Tibial nerve (tissue), 4 donors: Measurements from ENCODE around the gene SORBS1.

Source experiments
- EP300 ChIP-seq, 2 donors: sonication (generic); formaldehyde crosslinking; IDR thresholded peaks; one replicate each; pipeline ENCODE4 v1.6.1; 2017; ENCODE audit warnings: antibody characterized with exemption in 2 of 2, mild to moderate bottlenecking in 1 of 2
- POLR2A ChIP-seq, 2 donors: fragments of 450-650 bp; IDR thresholded peaks; one replicate each; pipeline ENCODE4 v1.6.1; 2017; ENCODE audit warnings: antibody characterized with exemption in 2 of 2, mild to moderate bottlenecking in 2 of 2, moderate library complexity in 2 of 2
- TF ChIP-seq, protein P1 (sequence below), 5 experiments: fragments of 200-600 bp in 3 of 5; fragments of 450-650 bp in 2 of 5; sonication (generic) in 3 of 5; IDR thresholded peaks; one replicate each; pipeline ENCODE4 v1.5.1; 2016 to 2019; ENCODE audit warnings: antibody characterized with exemption in 5 of 5, mild to moderate bottlenecking in 3 of 5, moderate library complexity in 2 of 5

GRCh38 chr10:95454940-95455339 lies 106.2 kb downstream of the SORBS1 start:
- TF ChIP-seq, protein P1, sequence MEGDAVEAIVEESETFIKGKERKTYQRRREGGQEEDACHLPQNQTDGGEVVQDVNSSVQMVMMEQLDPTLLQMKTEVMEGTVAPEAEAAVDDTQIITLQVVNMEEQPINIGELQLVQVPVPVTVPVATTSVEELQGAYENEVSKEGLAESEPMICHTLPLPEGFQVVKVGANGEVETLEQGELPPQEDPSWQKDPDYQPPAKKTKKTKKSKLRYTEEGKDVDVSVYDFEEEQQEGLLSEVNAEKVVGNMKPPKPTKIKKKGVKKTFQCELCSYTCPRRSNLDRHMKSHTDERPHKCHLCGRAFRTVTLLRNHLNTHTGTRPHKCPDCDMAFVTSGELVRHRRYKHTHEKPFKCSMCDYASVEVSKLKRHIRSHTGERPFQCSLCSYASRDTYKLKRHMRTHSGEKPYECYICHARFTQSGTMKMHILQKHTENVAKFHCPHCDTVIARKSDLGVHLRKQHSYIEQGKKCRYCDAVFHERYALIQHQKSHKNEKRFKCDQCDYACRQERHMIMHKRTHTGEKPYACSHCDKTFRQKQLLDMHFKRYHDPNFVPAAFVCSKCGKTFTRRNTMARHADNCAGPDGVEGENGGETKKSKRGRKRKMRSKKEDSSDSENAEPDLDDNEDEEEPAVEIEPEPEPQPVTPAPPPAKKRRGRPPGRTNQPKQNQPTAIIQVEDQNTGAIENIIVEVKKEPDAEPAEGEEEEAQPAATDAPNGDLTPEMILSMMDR (IDR thresholded peaks at IDR 0.05) = no peak
- no peak for TF ChIP-seq POLR2A (IDR thresholded peaks at IDR 0.05)
- TF ChIP-seq EP300 (IDR thresholded peaks at IDR 0.05) = no peak
